PC-3 (cell line): Measurements from ENCODE around the gene WDR48. TPM values are rescaled to one million over a fixed set of nuclear protein-coding genes. Genes with fewer than 3 reads are reported as not detected.

Source experiments
- ATAC-seq: fragments of 200-7000 bp; cut with Tn5 transposase; 2 replicates; pipeline ENCODE4 v1.9.1; 2020; ENCODE audit warnings: mild to moderate bottlenecking, moderate library complexity
- BruUV-seq: library from RNA; stranded (reverse); fragments of 400-500 nt; replicated peaks from 2 replicates; lab custom pipeline; 2021; lab: Mats Ljungman, UMichigan
- CTCF ChIA-PET: fragments of 300-600 bp; sonication (Branson Sonifier 250); formaldehyde crosslinking; loops from one replicate; lab custom pipeline; 2022; ENCODE audit warnings: antibody characterized with exemption; lab: Charles Lee
- POLR2A ChIA-PET: fragments of 300-600 bp; sonication (Branson Sonifier 250); formaldehyde crosslinking; loops from one replicate; lab custom pipeline; 2022; ENCODE audit warnings: antibody characterized with exemption; ENCODE audit not compliant: unreplicated experiment; lab: Charles Lee
- DNase-seq: peaks from one replicate; pipeline ENCODE4 v3.0.0-alpha.2; 2015
- H2AFZ ChIP-seq: fragments of 300-600 bp; sonication (generic); 2 replicates; pipeline ENCODE4 v1.6.0; 2016; ENCODE audit warnings: antibody characterized with exemption, low read length
- H3F3A ChIP-seq: fragments of 300-600 bp; sonication (generic); one replicate; pipeline ENCODE4 v1.6.0; 2017; ENCODE audit warnings: antibody characterized with exemption, low read length, control low read depth, mild to moderate bottlenecking; ENCODE audit not compliant: unreplicated experiment
- H3K27ac ChIP-seq: fragments of 300-600 bp; sonication (generic); 2 replicates; pipeline ENCODE4 v1.5.1; 2016; ENCODE audit warnings: mild to moderate bottlenecking, low read length
- H3K27me3 ChIP-seq: fragments of 300-600 bp; sonication (generic); 2 replicates; pipeline ENCODE4 v1.6.1; 2016; ENCODE audit warnings: low read length, mixed read lengths
- H3K36me3 ChIP-seq: fragments of 300-600 bp; sonication (generic); 2 replicates; pipeline ENCODE4 v1.6.1; 2016; ENCODE audit warnings: low read depth, mixed run types, low read length, mixed read lengths
- H3K4me1 ChIP-seq: fragments of 300-600 bp; sonication (generic); 2 replicates; pipeline ENCODE4 v1.5.1; 2016; ENCODE audit warnings: low read length; ENCODE audit not compliant: insufficient read depth
- H3K4me2 ChIP-seq: fragments of 300-600 bp; sonication (generic); 2 replicates; pipeline ENCODE4 v1.6.0; 2016; ENCODE audit warnings: low read length
- H3K4me3 ChIP-seq: fragments of 300-600 bp; sonication (generic); 2 replicates; pipeline ENCODE4 v1.5.1; 2016; ENCODE audit warnings: mild to moderate bottlenecking, low read length, mixed read lengths
- H3K79me2 ChIP-seq: fragments of 300-600 bp; sonication (generic); 2 replicates; pipeline ENCODE4 v1.6.1; 2017; ENCODE audit warnings: low read length, mixed read lengths
- H3K9ac ChIP-seq: fragments of 300-600 bp; sonication (generic); 2 replicates; pipeline ENCODE4 v1.6.0; 2016; ENCODE audit warnings: mild to moderate bottlenecking, low read length
- H3K9me2 ChIP-seq: fragments of 300-600 bp; sonication (generic); replicated peaks from 2 replicates; pipeline ENCODE4 v1.6.1; 2016; ENCODE audit warnings: mixed run types, low read length, mixed read lengths
- H3K9me3 ChIP-seq: fragments of 300-600 bp; sonication (generic); 2 replicates; pipeline ENCODE4 v1.6.1; 2016; ENCODE audit warnings: low read length, mixed read lengths
- H4K20me1 ChIP-seq: fragments of 300-600 bp; sonication (generic); 2 replicates; pipeline ENCODE4 v1.6.1; 2016; ENCODE audit warnings: low read length, mixed read lengths
- CTCF ChIP-seq: fragments of 300-600 bp; sonication (generic); conservative IDR thresholded peaks from 2 replicates; pipeline ENCODE4 v1.5.1; 2017; ENCODE audit warnings: antibody characterized with exemption, low read depth, mild to moderate bottlenecking, low read length
- EZH2 ChIP-seq: fragments of 300-600 bp; sonication (generic); IDR thresholded peaks from one replicate; pipeline ENCODE4 v1.6.1; 2017; ENCODE audit warnings: antibody characterized with exemption, mild to moderate bottlenecking, low read length; ENCODE audit not compliant: unreplicated experiment
- EZH2phosphoT487 ChIP-seq: fragments of 300-600 bp; sonication (generic); IDR thresholded peaks from 2 replicates; pipeline ENCODE4 v1.6.1; 2018; ENCODE audit warnings: mild to moderate bottlenecking, antibody characterized with exemption, low read length, borderline replicate concordance
- intact Hi-C: fragments of 100-400 bp; cut with micrococcal nuclease; formaldehyde crosslinking; loops from 2 replicates; pipeline ENCODE4 v1.9.0; 2023
- total RNA-seq: library from RNA; depleted of rRNA; stranded (reverse); fragments of >200 nt; gene quantifications from 2 replicates; pipeline ENCODE4 v1.2.3, GENCODE V29; 2014

WDR48 gene
- total RNA-seq, 1 experiment from 2014 or later, result 21.0 TPM

GRCh38 chr3:39132096-39133092 is 80.6 kb downstream of the WDR48 start:
- H3K4me1 ChIP-seq, result peaks cover 21% of the 10 kb centered on the region
- no peaks in the 10 kb centered on the region for H3K36me3 ChIP-seq
- intact Hi-C loops, result no loop called here
- H4K20me1 ChIP-seq, result no peaks in the 10 kb centered on the region
- 0 out of 2 replicates have a peak overlapping the region, but pooled peaks have one; percentile 27 for H3K4me2 ChIP-seq
- POLR2A ChIA-PET, result no interaction called here
- no TSS peak for BruUV-seq
- no peaks in the 10 kb centered on the region for H3F3A ChIP-seq
- H3K9me3 ChIP-seq, result no peaks in the 10 kb centered on the region
- no peaks in the 10 kb centered on the region for H3K27me3 ChIP-seq
- H3K79me2 ChIP-seq, result no peaks in the 10 kb centered on the region
- peak; percentile 71 for DNase-seq
- H3K9me2 ChIP-seq, result no peaks in the 10 kb centered on the region
- ATAC-seq, result peak; percentile 54; the same call in 1 of the 2 replicates
- CTCF ChIA-PET, result no interaction called here
- H3K4me3 ChIP-seq, result no peak overlapping the region
- H2AFZ ChIP-seq, result no peak overlapping the region
- no peak for TF ChIP-seq EZH2
- TF ChIP-seq EZH2phosphoT487, result no peak
- TF ChIP-seq CTCF, result no peak
- H3K9ac ChIP-seq, result no peak overlapping the region
- peak overlapping the region; percentile 21; the same call in 1 of the 2 replicates for H3K27ac ChIP-seq

DNA sequence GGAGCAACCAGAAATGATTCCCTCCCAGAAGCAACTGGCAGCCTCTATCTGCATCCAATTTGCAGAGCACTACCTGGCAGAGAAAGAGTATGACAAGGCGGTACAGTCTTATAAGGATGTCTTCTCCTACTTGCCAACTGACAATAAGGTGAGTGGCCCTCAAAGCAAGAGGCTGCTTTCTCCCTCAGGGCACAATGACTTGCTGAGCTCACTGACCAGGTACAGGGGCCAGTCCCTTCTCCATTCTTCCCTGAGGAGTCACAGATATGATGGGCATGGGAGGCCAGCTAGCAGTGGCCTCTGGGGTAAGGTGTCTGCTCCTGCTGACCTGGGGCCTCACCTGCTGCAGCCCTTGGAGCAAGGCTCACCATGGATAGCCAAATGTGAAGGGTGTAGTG is 81.3 kb downstream of the WDR48 start:
- H3K4me1 ChIP-seq, result peaks cover 18% of the 10 kb centered on the region
- POLR2A ChIA-PET, result no interaction called here
- intact Hi-C loops, result no loop called here
- no peaks in the 10 kb centered on the region for H3K9me3 ChIP-seq
- no peak overlapping the region for H2AFZ ChIP-seq
- no peaks in the 10 kb centered on the region for H4K20me1 ChIP-seq
- ATAC-seq, result peak; percentile 7; the same call in 1 of the 2 replicates
- H3K4me3 ChIP-seq, result no peak overlapping the region
- CTCF ChIA-PET, result no interaction called here
- no peaks in the 10 kb centered on the region for H3K27me3 ChIP-seq
- no peaks in the 10 kb centered on the region for H3K36me3 ChIP-seq
- no TSS peak for BruUV-seq
- no peaks in the 10 kb centered on the region for H3K9me2 ChIP-seq
- H3K4me2 ChIP-seq, result no peak overlapping the region
- no peak overlapping the region for H3K9ac ChIP-seq
- H3K27ac ChIP-seq, result no peak overlapping the region
- no peaks in the 10 kb centered on the region for H3F3A ChIP-seq
- H3K79me2 ChIP-seq, result no peaks in the 10 kb centered on the region
- peak; percentile 35 for DNase-seq
- TF ChIP-seq EZH2, result no peak
- TF ChIP-seq EZH2phosphoT487, result no peak
- no peak for TF ChIP-seq CTCF

GRCh38 chr3:39133822-39134221 is 82.0 kb downstream of the WDR48 start:
- CTCF ChIA-PET, result no interaction called here
- no peak for ATAC-seq

More at GRCh38 chr3:39133822-39134221, 82.0 kb downstream of the WDR48 start:
- no peaks in the 10 kb centered on the region for H3K79me2 ChIP-seq
- H3K27me3 ChIP-seq, result no peaks in the 10 kb centered on the region
- no peaks in the 10 kb centered on the region for H3K9me3 ChIP-seq
- no peak for DNase-seq
- intact Hi-C loops, result no loop called here
- TF ChIP-seq CTCF (no peak), EZH2phosphoT487 (no peak), EZH2 (no peak)
- no peak overlapping the region for H3K4me3 ChIP-seq
- no peak overlapping the region for H3K9ac ChIP-seq
- no peak overlapping the region for H3K27ac ChIP-seq
- no peaks in the 10 kb centered on the region for H3K36me3 ChIP-seq
- POLR2A ChIA-PET, result no interaction called here
- no TSS peak for BruUV-seq
- H3F3A ChIP-seq, result no peaks in the 10 kb centered on the region
- H3K4me1 ChIP-seq, result peaks cover 18% of the 10 kb centered on the region
- H4K20me1 ChIP-seq, result no peaks in the 10 kb centered on the region
- H3K9me2 ChIP-seq, result no peaks in the 10 kb centered on the region
- H2AFZ ChIP-seq, result no peak overlapping the region
- H3K4me2 ChIP-seq, result no peak overlapping the region
